IMR-90 (cell line): Measurements from ENCODE around the gene CIC. TPM values are rescaled to one million over a fixed set of nuclear protein-coding genes. Genes with fewer than 3 reads are reported as not detected.

Experiments used
- ATAC-seq: fragments of 200-7000 bp; cut with Tn5 transposase; 2 replicates; pipeline ENCODE4 v1.9.1; 2020; ENCODE audit warnings: low read depth, mild to moderate bottlenecking, moderate library complexity
- BruUV-seq: library from RNA; stranded (reverse); fragments of 400-500 nt; replicated peaks from 2 replicates; lab custom pipeline; 2021; lab: Mats Ljungman, UMichigan
- CTCF ChIA-PET: fragments of 300-600 bp; formaldehyde crosslinking; extraction: SDS; loops from one replicate; lab custom pipeline; 2021; ENCODE audit warnings: antibody characterized with exemption; lab: Yijun Ruan, JAX
- POLR2A ChIA-PET: fragments of 300-600 bp; sonication (Branson Sonifier 250); formaldehyde crosslinking; loops from one replicate; lab custom pipeline; 2022; ENCODE audit warnings: antibody characterized with exemption; ENCODE audit not compliant: unreplicated experiment; lab: Charles Lee
- DNase-seq: peaks from one replicate; pipeline ENCODE4 v3.0.0; 2013
- H2AFZ ChIP-seq: replicated peaks from 2 replicates; pipeline ENCODE3; 2013; ENCODE audit warnings: low read length, mild to moderate bottlenecking; ENCODE audit not compliant: poor library complexity
- H2AK5ac ChIP-seq: 2 replicates; pipeline ENCODE4 v1.6.1; 2013; ENCODE audit warnings: low read depth, low read length, inconsistent platforms
- H2AK9ac ChIP-seq: replicated peaks from 2 replicates; pipeline ENCODE3; 2013; ENCODE audit warnings: mild to moderate bottlenecking, low read depth, low read length, moderate library complexity; ENCODE audit not compliant: poor library complexity
- H2BK120ac ChIP-seq: 2 replicates; pipeline ENCODE4 v1.6.1; 2013; ENCODE audit warnings: low read depth, low read length, inconsistent platforms
- H2BK15ac ChIP-seq: 3 replicates; pipeline ENCODE4 v1.6.1; 2013; ENCODE audit warnings: low read depth, low read length, inconsistent platforms
- H2BK20ac ChIP-seq: 2 replicates; pipeline ENCODE4 v1.6.1; 2013; ENCODE audit warnings: low read depth, mild to moderate bottlenecking, inconsistent platforms, low read length, moderate library complexity
- H2BK5ac ChIP-seq: 2 replicates; pipeline ENCODE4 v1.6.1; 2013; ENCODE audit warnings: mild to moderate bottlenecking, low read depth, low read length, inconsistent platforms; ENCODE audit not compliant: poor library complexity, severe bottlenecking
- H3K14ac ChIP-seq: replicated peaks from 2 replicates; pipeline ENCODE4 v1.6.1; 2013; ENCODE audit warnings: low read depth, low read length, inconsistent platforms
- H3K18ac ChIP-seq: 2 replicates; pipeline ENCODE4 v1.6.1; 2013; ENCODE audit warnings: low read depth, low read length, control low read depth
- H3K23ac ChIP-seq: 2 replicates; pipeline ENCODE4 v1.6.1; 2013; ENCODE audit warnings: low read depth, low read length, inconsistent platforms
- H3K27ac ChIP-seq: 2 replicates; pipeline ENCODE4 v1.5.1; 2013; ENCODE audit warnings: mild to moderate bottlenecking, control low read depth, low read length; ENCODE audit not compliant: insufficient read depth
- H3K27me3 ChIP-seq: 2 replicates; pipeline ENCODE4 v1.6.1; 2013; ENCODE audit warnings: low read length; ENCODE audit not compliant: control insufficient read depth, insufficient read depth
- H3K36me3 ChIP-seq: 2 replicates; pipeline ENCODE4 v1.6.1; 2013; ENCODE audit warnings: low read length, mixed read lengths; ENCODE audit not compliant: control insufficient read depth, insufficient read depth
- H3K4ac ChIP-seq: 2 replicates; pipeline ENCODE4 v1.6.1; 2013; ENCODE audit warnings: low read depth, low read length, inconsistent platforms
- H3K4me1 ChIP-seq: 2 replicates; pipeline ENCODE4 v1.6.1; 2013; ENCODE audit warnings: low read length, mixed read lengths; ENCODE audit not compliant: control insufficient read depth, insufficient read depth
- H3K4me2 ChIP-seq: 2 replicates; pipeline ENCODE4 v1.6.1; 2013; ENCODE audit warnings: low read depth, mild to moderate bottlenecking, control low read depth, low read length, moderate library complexity
- H3K4me3 ChIP-seq: 2 replicates; pipeline ENCODE4 v1.5.1; 2013; ENCODE audit warnings: low read depth, mild to moderate bottlenecking, control low read depth, low read length, moderate library complexity; ENCODE audit not compliant: insufficient read depth
- H3K56ac ChIP-seq: 2 replicates; pipeline ENCODE4 v1.6.1; 2013; ENCODE audit warnings: low read length, inconsistent platforms; ENCODE audit not compliant: insufficient read depth; ENCODE audit errors: extremely low read depth
- H3K79me1 ChIP-seq, 2 experiments: 2 replicates each; pipeline ENCODE4 v1.6.1; 2013; ENCODE audit warnings: low read length in 2 of 2, inconsistent platforms in 1 of 2, low read depth in 1 of 2
- H3K9ac ChIP-seq: 2 replicates; pipeline ENCODE4 v1.6.1; 2013; ENCODE audit warnings: low read depth, low read length, control low read depth
- H3K9me1 ChIP-seq: 2 replicates; pipeline ENCODE4 v1.6.1; 2013; ENCODE audit warnings: low read length, inconsistent platforms; ENCODE audit not compliant: insufficient read depth
- H3K9me3 ChIP-seq: 2 replicates; pipeline ENCODE4 v1.6.1; 2013; ENCODE audit warnings: low read length; ENCODE audit not compliant: control insufficient read depth, insufficient read depth
- H4K20me1 ChIP-seq: 2 replicates; pipeline ENCODE4 v1.6.1; 2013; ENCODE audit warnings: low read length, inconsistent platforms; ENCODE audit not compliant: insufficient read depth
- H4K5ac ChIP-seq: 2 replicates; pipeline ENCODE4 v1.6.1; 2013; ENCODE audit warnings: mild to moderate bottlenecking, low read depth, low read length, control low read depth
- H4K8ac ChIP-seq, 2 experiments: 2 replicates each; pipeline ENCODE4 v1.6.1; 2013; ENCODE audit warnings: low read depth in 2 of 2, low read length in 2 of 2, control low read depth in 1 of 2, inconsistent platforms in 1 of 2
- H4K91ac ChIP-seq: 2 replicates; pipeline ENCODE4 v1.6.1; 2013; ENCODE audit warnings: low read depth, low read length, inconsistent platforms; ENCODE audit not compliant: insufficient read depth
- BHLHE40 ChIP-seq: fragments of 150-350 bp; IDR thresholded peaks from 2 replicates; pipeline ENCODE4 v1.6.1; 2016; ENCODE audit warnings: mild to moderate bottlenecking, low read depth, low read length
- CEBPB ChIP-seq: IDR thresholded peaks from 2 replicates; pipeline ENCODE4 v1.6.1; 2012; ENCODE audit warnings: low read depth, low read length, improper control_type of control experiment
- CHD1 ChIP-seq: IDR thresholded peaks from 2 replicates; pipeline ENCODE4 v1.6.1; 2012; ENCODE audit warnings: low read depth, low read length, improper control_type of control experiment
- CTCF ChIP-seq: conservative IDR thresholded peaks from 2 replicates; pipeline ENCODE4 v1.5.1; 2012; ENCODE audit warnings: mild to moderate bottlenecking, low read depth, low read length, improper control_type of control experiment
- FOS ChIP-seq: fragments of 150-350 bp; IDR thresholded peaks from 2 replicates; pipeline ENCODE4 v1.6.1; 2016; ENCODE audit warnings: low read depth, low read length
- MAFK ChIP-seq: IDR thresholded peaks from 2 replicates; pipeline ENCODE4 v1.6.1; 2012; ENCODE audit warnings: low read depth, low read length, improper control_type of control experiment
- MAZ ChIP-seq: IDR thresholded peaks from 2 replicates; pipeline ENCODE4 v1.6.1; 2012; ENCODE audit warnings: low read depth, mild to moderate bottlenecking, low read length, improper control_type of control experiment, moderate library complexity, borderline replicate concordance
- MXI1 ChIP-seq: IDR thresholded peaks from 2 replicates; pipeline ENCODE4 v1.6.1; 2012; ENCODE audit warnings: low read depth, mild to moderate bottlenecking, low read length, moderate library complexity, borderline replicate concordance
- NFE2L2 ChIP-seq: fragments of 150-350 bp; IDR thresholded peaks from 2 replicates; pipeline ENCODE4 v1.6.1; 2016; ENCODE audit warnings: low read depth, mild to moderate bottlenecking, low read length
- POLR2A ChIP-seq: IDR thresholded peaks from 2 replicates; pipeline ENCODE4 v1.6.1; 2012; ENCODE audit warnings: mild to moderate bottlenecking, low read depth, low read length
- RAD21 ChIP-seq: IDR thresholded peaks from 2 replicates; pipeline ENCODE4 v1.6.1; 2012; ENCODE audit warnings: low read length, improper control_type of control experiment
- RCOR1 ChIP-seq: IDR thresholded peaks from 2 replicates; pipeline ENCODE4 v1.6.1; 2012; ENCODE audit warnings: mild to moderate bottlenecking, low read length, improper control_type of control experiment; ENCODE audit not compliant: insufficient replicate concordance
- RFX5 ChIP-seq: IDR thresholded peaks from 2 replicates; pipeline ENCODE4 v1.8.0; 2012; ENCODE audit warnings: low read depth, mild to moderate bottlenecking, low read length, moderate library complexity
- SMC3 ChIP-seq: fragments of 150-350 bp; IDR thresholded peaks from 2 replicates; pipeline ENCODE4 v1.6.1; 2016; ENCODE audit warnings: low read depth, mild to moderate bottlenecking, antibody characterized with exemption, low read length, moderate library complexity
- USF2 ChIP-seq: fragments of 150-350 bp; IDR thresholded peaks from 2 replicates; pipeline ENCODE4 v1.6.1; 2017; ENCODE audit warnings: mild to moderate bottlenecking, antibody characterized with exemption, low read length, low read depth
- WGBS, 2 experiments: methylation state at CpG; one replicate each; pipeline versions ENCODE4 v1.1.5 to v1.1.7; 2013; ENCODE audit warnings: missing lambda C conversion rate in 2 of 2; ENCODE audit not compliant: insufficient read length in 1 of 2; ENCODE audit errors: extremely low coverage in 2 of 2; 5-methylcytosine and 5-hydroxymethylcytosine counted together
- dilution Hi-C: fragments of 300-500 bp; cut with HindIII; formaldehyde crosslinking; loops from one replicate; pipeline ENCODE4 v1.14.3; 2018; ENCODE audit warnings: low sequenced_read_pairs; ENCODE audit not compliant: unreplicated experiment
- in situ Hi-C: fragments of 300-500 bp; cut with MboI; formaldehyde crosslinking; loops from 3 replicates; pipeline ENCODE4 v1.14.3; 2019; ENCODE audit warnings: low sequenced_read_pairs, inconsistent platforms, mixed read lengths
- intact Hi-C: fragments of 100-400 bp; cut with micrococcal nuclease; formaldehyde crosslinking; loops from 2 replicates; pipeline ENCODE4 v1.10.0; 2022
- polyA plus RNA-seq, 3 experiments: library from polyadenylated mRNA; depleted of rRNA; stranded (reverse); fragments of >200 nt; gene quantifications; 2 replicates each; pipeline ENCODE4 v1.2.3, GENCODE V29; 2012; ENCODE audit warnings: low replicate concordance in 1 of 3
- total RNA-seq: library from RNA; depleted of rRNA; stranded (reverse); fragments of >200 nt; gene quantifications from 2 replicates; pipeline ENCODE4 v1.2.3, GENCODE V29; 2012

Gene CIC
- total and polyA plus RNA-seq, 2 of the 4 experiments (the other 2 are of a cell fraction): 1.8 to 23.2 TPM

GRCh38 chr19:42281146-42281826 lies 12.2 kb downstream of the CIC start:
- peak overlapping the region; percentile 65 for H3K4me3 ChIP-seq
- peak overlapping the region; percentile 90 for H2AFZ ChIP-seq
- no peaks in the 10 kb centered on the region for H3K9me3 ChIP-seq
- H2BK5ac ChIP-seq: peak overlapping the region; percentile 86
- peak overlapping the region; percentile 91 for H3K23ac ChIP-seq
- peak overlapping the region; percentile 93 for H3K27ac ChIP-seq
- peak overlapping the region; percentile 99 for H2AK9ac ChIP-seq
- peak overlapping the region; percentile 72 for H3K9ac ChIP-seq
- H3K79me1 ChIP-seq: peaks cover 39 to 76% of the 10 kb centered on the region in 2 experiments
- H3K27me3 ChIP-seq: no peaks in the 10 kb centered on the region
- peaks cover 16% of the 10 kb centered on the region for H3K9me1 ChIP-seq
- ATAC-seq: no peak
- H3K56ac ChIP-seq: peak overlapping the region; percentile 18; the same call in 1 of the 2 replicates
- H2BK120ac ChIP-seq: peak overlapping the region; percentile 88
- H4K20me1 ChIP-seq: peaks cover 44% of the 10 kb centered on the region
- H4K5ac ChIP-seq: peak overlapping the region; percentile 30
- peaks cover 58% of the 10 kb centered on the region for H3K4me1 ChIP-seq
- peak overlapping the region; percentile 76 for H3K4me2 ChIP-seq
- in situ Hi-C loops (no loop called here), intact Hi-C loops (loop anchor here (2.0 kb wide), 1 partner anchor 26 kb away; the partner anchor contains the start of gene ERF), dilution Hi-C loops (no loop called here)
- DNase-seq: no peak
- peak overlapping the region; percentile 44 for H3K18ac ChIP-seq
- H4K91ac ChIP-seq: peak overlapping the region; percentile 70
- H4K8ac ChIP-seq: peak overlapping the region; percentile 15 to 89
- H2BK20ac ChIP-seq: peak overlapping the region; percentile 74
- ChIA-PET POLR2A (no interaction called here), CTCF (interaction anchor here (1.0 to 3.6 kb wide), 2 partner anchors 35 to 36 kb away, joined by 3 to 29 read pairs; no protein-coding TSS in a partner anchor)
- peak overlapping the region; percentile 26; the same call in 1 of the 3 replicates for H2BK15ac ChIP-seq
- H2AK5ac ChIP-seq: peak overlapping the region; percentile 97
- no TSS peak for BruUV-seq
- 0% methylated on average over 3 of the region's 25 CpGs; no CpG with 5 or more reads in 1 of the 2 experiments for WGBS, 2 experiments
- peaks cover 2% of the 10 kb centered on the region; the same call in 1 of the 2 replicates for H3K36me3 ChIP-seq
- peak overlapping the region; percentile 94 for H3K4ac ChIP-seq
- H3K14ac ChIP-seq: peak overlapping the region; percentile 84
- TF ChIP-seq MAZ (no peak), BHLHE40 (no peak), MXI1 (no peak), CTCF (no peak), RFX5 (no peak), SMC3 (no peak), CEBPB (no peak), FOS (no peak), RAD21 (no peak), POLR2A (no peak; the same call in 1 of the 2 replicates), RCOR1 (no peak), MAFK (no peak), CHD1 (no peak), NFE2L2 (no peak), USF2 (no peak)
